ENCODE data around the gene TOR4A. TPM values are rescaled to one million over a fixed set of nuclear protein-coding genes. Genes with fewer than 3 reads are reported as not detected.

TOR4A gene
- total and polyA plus RNA-seq, 9 of the 15 experiments (the other 6 are each of a cell fraction or from before 2014, with no cell fraction given): 3.9 to 49.2 (median 8.8) TPM

- TF ChIP-seq HNRNPL (IDR thresholded peaks at IDR 0.05; ENCODE audit: low read depth, low read length): peak; percentile 61; the same call in 1 of the 2 replicates
- no peak for TF ChIP-seq BRF2 (IDR thresholded peaks at IDR 0.05; ENCODE audit: borderline replicate concordance, insufficient read depth, insufficient read length)
- no peak for TF ChIP-seq REST (IDR thresholded peaks at IDR 0.05; ENCODE audit: borderline replicate concordance)
- TF ChIP-seq REST (CRISPR knock-in tag; IDR thresholded peaks at IDR 0.05; ENCODE audit: low read depth): no peak
- TF ChIP-seq ZNF23 (CRISPR knock-in tag; IDR thresholded peaks at IDR 0.05): no peak
- TF ChIP-seq ILF3 (IDR thresholded peaks at IDR 0.05; ENCODE audit: borderline replicate concordance): no peak
- TF ChIP-seq ESRRA (IDR thresholded peaks at IDR 0.05; ENCODE audit: borderline replicate concordance, low read depth): 0 out of 2 replicates have a peak, but pooled peaks have one; percentile 1
- no peak for TF ChIP-seq BCLAF1 (IDR thresholded peaks at IDR 0.05; ENCODE audit: borderline replicate concordance in 1 of 2, control insufficient read depth in 1 of 2, low read depth in 2 of 2, low read length in 1 of 2)
- no peak for TF ChIP-seq ZNF175 (CRISPR knock-in tag; IDR thresholded peaks at IDR 0.05; ENCODE audit: low read depth)
- no peak for TF ChIP-seq COPS2 (conservative IDR thresholded peaks at IDR 0.05)
- no peak for TF ChIP-seq ZNF217 (CRISPR knock-in tag; IDR thresholded peaks at IDR 0.05)
- TF ChIP-seq ZNF75A (CRISPR knock-in tag; IDR thresholded peaks at IDR 0.05): no peak
- TF ChIP-seq ZNF3 (CRISPR knock-in tag; IDR thresholded peaks at IDR 0.05): no peak
- no peak for TF ChIP-seq ZFPM2 (CRISPR knock-in tag; IDR thresholded peaks at IDR 0.05)
- no peak for TF ChIP-seq FOXA3 (CRISPR knock-in tag; conservative IDR thresholded peaks at IDR 0.05 in 1 of 2, IDR thresholded peaks at IDR 0.05 in 1 of 2)
- TF ChIP-seq ATF7 (IDR thresholded peaks at IDR 0.05): no peak
These were observed 49.5 kb upstream of the TOR4A start (continued) for GRCh38 chr9:137227853-137228505.
